HCT116 (cell line): ENCODE results near the gene SLC29A1. TPM values are rescaled to one million over a fixed set of nuclear protein-coding genes. Genes with fewer than 3 reads are reported as not detected.

Experiments
- ATAC-seq: fragments of 200-7000 bp; cut with Tn5 transposase; 2 replicates; pipeline ENCODE4 v1.9.1; 2020; ENCODE audit warnings: mild to moderate bottlenecking, moderate library complexity
- BruUV-seq: library from RNA; stranded (reverse); fragments of 400-500 nt; replicated peaks from 2 replicates; lab custom pipeline; 2021; lab: Mats Ljungman, UMichigan
- CTCF ChIA-PET: fragments of 300-600 bp; sonication (Branson Sonifier 250); formaldehyde crosslinking; loops from one replicate; lab custom pipeline; 2021; ENCODE audit warnings: antibody characterized with exemption; lab: Charles Lee
- POLR2A ChIA-PET: fragments of 300-600, 350-600 bp; sonication (Branson Sonifier 250); formaldehyde crosslinking; loops from one replicate; lab custom pipeline; 2021; ENCODE audit warnings: antibody characterized with exemption; lab: Charles Lee
- RAD21 ChIA-PET, 2 experiments: fragments of 300-600 bp; sonication (Branson Sonifier 250); formaldehyde crosslinking; loops; one replicate each; lab custom pipeline; 2023; ENCODE audit warnings: low total read pairs in 2 of 2; ENCODE audit not compliant: uncharacterized antibody in 2 of 2, unreplicated experiment in 2 of 2, low non-redundant PET in 1 of 2; lab: Charles Lee
- DNase-seq: peaks from one replicate; pipeline ENCODE4 v3.0.0-alpha.2; 2010; ENCODE audit warnings: low read depth, low spot score
- H2AFZ ChIP-seq: fragments of 200-600 bp; shearing (Covaris generic), sonication (generic); 2 replicates; pipeline ENCODE4 v1.6.1; 2017; ENCODE audit warnings: low read depth, mixed run types, mixed read lengths, antibody characterized with exemption, low read length; ENCODE audit not compliant: poor library complexity, severe bottlenecking
- H3K27ac ChIP-seq: 2 replicates; pipeline ENCODE4 v1.5.1; 2012; ENCODE audit warnings: low read depth, low read length
- H3K27me3 ChIP-seq: fragments of 200-600 bp; sonication (generic); 2 replicates; pipeline ENCODE4 v1.6.1; 2016; ENCODE audit warnings: mixed run types, low read length, mixed read lengths; ENCODE audit not compliant: insufficient read depth
- H3K36me3 ChIP-seq, 2 experiments: fragments of 200-500 bp in 1 of 2; fragments of 200-600 bp in 1 of 2; sonication (Bioruptor generic) in 1 of 2; sonication (generic) in 1 of 2; 2 replicates each; pipeline versions ENCODE4 v1.5.1 to v1.6.1; 2014 to 2016; ENCODE audit warnings: low read length in 2 of 2, inconsistent platforms in 1 of 2, mixed read lengths in 1 of 2, mixed run types in 1 of 2; ENCODE audit not compliant: insufficient read depth in 2 of 2, control insufficient read depth in 1 of 2
- H3K4me1 ChIP-seq, 2 experiments: fragments of 200-600 bp in 1 of 2; sonication (generic) in 1 of 2; 2 replicates each; pipeline versions ENCODE4 v1.5.1 to v1.6.1; 2012 to 2017; ENCODE audit warnings: low read length in 2 of 2, inconsistent platforms in 1 of 2, mild to moderate bottlenecking in 1 of 2, mixed read lengths in 1 of 2, mixed run types in 1 of 2, moderate library complexity in 1 of 2; ENCODE audit not compliant: insufficient read depth in 2 of 2, control insufficient read depth in 1 of 2
- H3K4me2 ChIP-seq: fragments of 200-600 bp; sonication (generic); 2 replicates; pipeline ENCODE4 v1.6.1; 2017; ENCODE audit warnings: mixed run types, low read length, mixed read lengths
- H3K4me3 ChIP-seq, 2 experiments: fragments of 200-600 bp in 1 of 2; sonication (generic) in 1 of 2; replicated peaks in 1 of 2; 2 replicates each; pipeline ENCODE4 v1.5.1; 2011 to 2016; ENCODE audit warnings: low read length in 2 of 2, control low read depth in 1 of 2, low read depth in 1 of 2, mild to moderate bottlenecking in 1 of 2, mixed read lengths in 1 of 2, mixed run types in 1 of 2
- H3K79me2 ChIP-seq: fragments of 200-600 bp; sonication (generic); 2 replicates; pipeline ENCODE4 v1.6.1; 2017; ENCODE audit warnings: mild to moderate bottlenecking, mixed run types, low read length, moderate library complexity, mixed read lengths; ENCODE audit not compliant: insufficient read depth
- H3K9ac ChIP-seq: fragments of 200-600 bp; sonication (generic); 2 replicates; pipeline ENCODE4 v1.6.1; 2016; ENCODE audit warnings: low read length, mixed read lengths
- H3K9me2 ChIP-seq: fragments of 200-600 bp; sonication (generic), shearing (Covaris generic); 2 replicates; pipeline ENCODE4 v1.6.1; 2017; ENCODE audit warnings: mixed run types, mild to moderate bottlenecking, moderate library complexity; ENCODE audit not compliant: insufficient read depth
- H3K9me3 ChIP-seq, 2 experiments: fragments of 200-500 bp in 1 of 2; fragments of 200-600 bp in 1 of 2; sonication (Bioruptor generic) in 1 of 2; sonication (generic) in 1 of 2; 2 replicates each; pipeline ENCODE4 v1.6.1; 2014 to 2017; ENCODE audit warnings: low read length in 2 of 2, mixed read lengths in 2 of 2, inconsistent platforms in 1 of 2, low read depth in 1 of 2, mild to moderate bottlenecking in 1 of 2, mixed run types in 1 of 2, moderate library complexity in 1 of 2; ENCODE audit not compliant: control insufficient read depth in 1 of 2, insufficient read depth in 1 of 2
- H4K20me1 ChIP-seq: fragments of 200-600 bp; sonication (generic), shearing (Covaris generic); 2 replicates; pipeline ENCODE4 v1.6.1; 2017; ENCODE audit warnings: mixed run types, mild to moderate bottlenecking, moderate library complexity; ENCODE audit not compliant: insufficient read depth
- ATF3 ChIP-seq: IDR thresholded peaks from 2 replicates; pipeline ENCODE4 v1.6.1; 2012
- CBX3 ChIP-seq: IDR thresholded peaks from 2 replicates; pipeline ENCODE4 v1.6.1; 2012; ENCODE audit warnings: low read depth
- CEBPB ChIP-seq: IDR thresholded peaks from 2 replicates; pipeline ENCODE4 v1.6.1; 2012; ENCODE audit warnings: low read depth
- EGR1 ChIP-seq: IDR thresholded peaks from 2 replicates; pipeline ENCODE4 v1.6.1; 2012; ENCODE audit warnings: low read depth
- EZH2 ChIP-seq: fragments of 200-600 bp; sonication (generic); IDR thresholded peaks from 2 replicates; pipeline ENCODE4 v1.6.1; 2017; ENCODE audit warnings: antibody characterized with exemption, mixed run types
- EZH2phosphoT487 ChIP-seq: fragments of 200-600 bp; IDR thresholded peaks from 2 replicates; pipeline ENCODE4 v1.6.1; 2018; ENCODE audit warnings: antibody characterized with exemption, borderline replicate concordance
- MAX ChIP-seq: IDR thresholded peaks from 2 replicates; pipeline ENCODE4 v1.6.1; 2012
- POLR2A ChIP-seq: IDR thresholded peaks from 2 replicates; pipeline ENCODE4 v1.7.0; 2011; ENCODE audit warnings: borderline replicate concordance; ENCODE audit not compliant: insufficient read depth, insufficient read length; ENCODE audit errors: extremely low read depth
- POLR2AphosphoS5 ChIP-seq: IDR thresholded peaks from 2 replicates; pipeline ENCODE4 v1.6.1; 2011; ENCODE audit warnings: mild to moderate bottlenecking, low read depth, low read length, moderate library complexity
- RAD21 ChIP-seq: IDR thresholded peaks from 2 replicates; pipeline ENCODE4 v1.6.1; 2012; ENCODE audit warnings: low read depth, mild to moderate bottlenecking
- SIN3A ChIP-seq: IDR thresholded peaks from 2 replicates; pipeline ENCODE4 v1.6.1; 2012; ENCODE audit warnings: low read depth
- SP1 ChIP-seq: IDR thresholded peaks from 2 replicates; pipeline ENCODE4 v1.6.1; 2012; ENCODE audit warnings: low read depth
- SRF ChIP-seq: IDR thresholded peaks from 2 replicates; pipeline ENCODE4 v1.6.1; 2012; ENCODE audit warnings: low read depth
- YY1 ChIP-seq: IDR thresholded peaks from 2 replicates; pipeline ENCODE4 v1.6.1; 2011; ENCODE audit warnings: low read length, low read depth, moderate library complexity, mild to moderate bottlenecking; ENCODE audit not compliant: insufficient replicate concordance; ENCODE audit errors: extremely low read depth
- ZFX ChIP-seq: fragments of 450-650 bp; IDR thresholded peaks from 2 replicates; pipeline ENCODE4 v1.6.1; 2017
- intact Hi-C: fragments of 100-400 bp; cut with micrococcal nuclease; formaldehyde crosslinking; loops from 2 replicates; pipeline ENCODE4 v1.10.0; 2022
- total RNA-seq: library from RNA; stranded (reverse); gene quantifications from one replicate; pipeline ENCODE4 v1.2.1, GENCODE V29; 2021; ENCODE audit not compliant: unreplicated experiment
- TF ChIP-seq, protein P1 (sequence below): IDR thresholded peaks from 2 replicates; pipeline ENCODE4 v1.6.1; 2011; ENCODE audit warnings: mild to moderate bottlenecking, low read length, moderate library complexity; ENCODE audit not compliant: insufficient replicate concordance; ENCODE audit errors: extremely low read depth

SLC29A1 gene
- total RNA-seq, 1 experiment from 2014 or later: 67.6 TPM

DNA sequence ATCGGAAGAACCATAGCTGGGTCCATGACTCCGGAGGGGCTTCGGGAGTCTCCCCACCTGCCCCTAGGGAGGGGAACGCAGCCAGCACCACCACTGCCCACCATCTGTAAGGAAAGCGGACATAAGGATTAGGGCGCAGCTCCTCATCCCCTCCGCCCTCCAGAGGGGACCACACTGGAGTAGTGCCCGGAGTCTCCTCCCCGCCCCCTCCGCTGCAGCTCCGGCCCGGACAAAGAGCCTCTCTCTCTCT, 33.3 kb downstream of the SLC29A1 start:
- no TSS peak for BruUV-seq
- DNase-seq: no peak
- no peak for ATAC-seq
- intact Hi-C loops: loop anchor here (2.0 kb wide), 1 partner anchor 84 kb away; no protein-coding TSS in a partner anchor
- RAD21 ChIA-PET: interaction anchor here in 1 of 2 experiments (0.8 to 0.9 kb wide), 2 partner anchors 11 to 84 kb away, joined by 3 read pairs; no protein-coding TSS in a partner anchor
- no peaks in the 10 kb centered on the region for H3K9me3 ChIP-seq
- H3K4me3 ChIP-seq: peak overlapping the region; percentile 59 to 92
- peaks cover 26% of the 10 kb centered on the region; the same call in 1 of the 2 replicates for H4K20me1 ChIP-seq
- no peak overlapping the region for H2AFZ ChIP-seq
- TF ChIP-seq RAD21 (no peak), EZH2 (no peak), CBX3 (no peak), YY1 (no peak), MAX (no peak), ATF3 (no peak)
- TF ChIP-seq, all 23 proteins: peak for 0
- Histone ChIP-seq H3K4me2 (peak overlapping the region; percentile 99), H3K9me2 (no peaks in the 10 kb centered on the region), H3K9ac (peak overlapping the region; percentile 93), H3K4me1 (peaks cover 2 to 23% of the 10 kb centered on the region in 2 experiments; a peak in 3 of 4 replicates), H3K36me3 (peaks cover 23 to 35% of the 10 kb centered on the region in 2 experiments; a peak in 3 of 4 replicates), H3K27me3 (no peaks in the 10 kb centered on the region), H3K79me2 (peaks cover 27% of the 10 kb centered on the region), H3K27ac (peak overlapping the region; percentile 95)
- ChIA-PET CTCF (interaction anchor here (0.6 to 2.0 kb wide), 11 partner anchors 10 to 160 kb away, joined by 3 to 16 read pairs (median 4); partner anchors contain the start of genes AARS2 and HSP90AB1), POLR2A (interaction anchor here (0.6 to 3.4 kb wide), 7 partner anchors 8 to 84 kb away, joined by 3 to 74 read pairs (median 4); partner anchors contain the start of genes HSP90AB1 and SLC29A1)

DNA sequence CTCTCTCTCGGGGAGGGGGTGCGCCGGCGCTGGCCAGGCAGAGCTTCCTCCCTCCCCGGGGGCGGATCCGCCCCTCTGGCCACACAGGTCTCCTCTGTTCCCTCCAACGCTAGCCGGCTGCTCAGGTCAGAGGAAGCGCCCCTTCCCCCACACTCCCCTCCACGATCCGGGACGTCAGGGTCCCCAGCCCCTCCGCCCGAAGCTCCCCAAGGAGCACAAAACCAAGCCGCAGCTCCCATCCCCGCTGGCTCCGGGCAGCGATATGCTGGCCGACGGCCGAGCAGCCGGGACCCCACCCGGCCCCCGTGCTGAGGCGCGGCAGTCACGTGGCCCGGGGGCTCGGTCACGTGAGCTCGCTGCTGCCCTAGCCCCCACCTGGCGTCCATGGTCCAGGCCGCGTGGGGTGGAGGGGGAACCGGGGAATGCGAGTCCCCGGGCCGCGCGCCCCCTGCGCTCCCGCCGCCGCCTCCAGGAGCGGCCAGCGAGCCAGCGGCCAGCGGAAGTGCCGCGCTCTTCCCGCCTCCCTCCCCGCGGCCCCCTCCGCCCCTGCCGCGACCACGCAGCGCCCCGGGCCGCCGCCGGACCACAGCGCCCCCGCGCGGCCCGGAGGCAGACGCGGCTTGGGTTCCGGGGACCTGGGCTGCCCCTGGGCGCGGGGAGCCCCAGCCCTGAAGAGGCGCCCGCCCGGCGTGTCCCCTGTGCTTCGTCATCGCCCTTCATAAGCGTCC, 33.8 kb downstream of the SLC29A1 start, which contains the start of gene SLC35B2:
TSS of gene SLC35B2 (minus strand) at position 504 of the 728 bp plus-strand sequence. CDS start at position 386, 118 bp downstream.
- DNase-seq: no peak
- ChIA-PET RAD21 (interaction anchor here in 1 of 2 experiments (0.8 kb wide), 1 partner anchor 84 kb away, joined by 3 read pairs; no protein-coding TSS in a partner anchor), CTCF (interaction anchor here (0.6 to 2.0 kb wide), 11 partner anchors 9 to 161 kb away, joined by 3 to 16 read pairs (median 4); partner anchors contain the start of genes AARS2 and HSP90AB1), POLR2A (interaction anchor here (0.6 to 3.4 kb wide), 6 partner anchors 8 to 85 kb away, joined by 3 to 74 read pairs (median 4); partner anchors contain the start of genes HSP90AB1 and SLC29A1)
- intact Hi-C loops: loop anchor here (2.0 kb wide), 1 partner anchor 84 kb away; no protein-coding TSS in a partner anchor
- ATAC-seq: peak; percentile 67
- Histone ChIP-seq H3K4me2 (peak within 1 kb of the TSS; percentile 99), H3K9ac (peak within 1 kb of the TSS; percentile 93), H3K4me1 (peaks cover 2 to 21% of the 10 kb centered on the region in 2 experiments; a peak in 3 of 4 replicates), H3K36me3 (peaks cover 19 to 30% of the 10 kb centered on the region in 2 experiments; a peak in 3 of 4 replicates), H3K27me3 (no peaks in the 10 kb centered on the region), H4K20me1 (peaks cover 21% of the 10 kb centered on the region; the same call in 1 of the 2 replicates), H3K9me3 (no peaks in the 10 kb centered on the region), H3K9me2 (no peaks in the 10 kb centered on the region), H2AFZ (no peak within 1 kb of the TSS), H3K4me3 (peak within 1 kb of the TSS; percentile 59 to 92), H3K79me2 (peaks cover 22% of the 10 kb centered on the region), H3K27ac (peak within 1 kb of the TSS; percentile 95)
- no TSS peak for BruUV-seq
- TF ChIP-seq, protein P1, sequence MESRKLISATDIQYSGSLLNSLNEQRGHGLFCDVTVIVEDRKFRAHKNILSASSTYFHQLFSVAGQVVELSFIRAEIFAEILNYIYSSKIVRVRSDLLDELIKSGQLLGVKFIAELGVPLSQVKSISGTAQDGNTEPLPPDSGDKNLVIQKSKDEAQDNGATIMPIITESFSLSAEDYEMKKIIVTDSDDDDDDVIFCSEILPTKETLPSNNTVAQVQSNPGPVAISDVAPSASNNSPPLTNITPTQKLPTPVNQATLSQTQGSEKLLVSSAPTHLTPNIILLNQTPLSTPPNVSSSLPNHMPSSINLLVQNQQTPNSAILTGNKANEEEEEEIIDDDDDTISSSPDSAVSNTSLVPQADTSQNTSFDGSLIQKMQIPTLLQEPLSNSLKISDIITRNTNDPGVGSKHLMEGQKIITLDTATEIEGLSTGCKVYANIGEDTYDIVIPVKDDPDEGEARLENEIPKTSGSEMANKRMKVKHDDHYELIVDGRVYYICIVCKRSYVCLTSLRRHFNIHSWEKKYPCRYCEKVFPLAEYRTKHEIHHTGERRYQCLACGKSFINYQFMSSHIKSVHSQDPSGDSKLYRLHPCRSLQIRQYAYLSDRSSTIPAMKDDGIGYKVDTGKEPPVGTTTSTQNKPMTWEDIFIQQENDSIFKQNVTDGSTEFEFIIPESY: no peak
- TF ChIP-seq EZH2phosphoT487 (no peak), ZFX (peak; percentile 48; the same call in 1 of the 2 replicates), SRF (no peak), POLR2A (peak; percentile 47), POLR2AphosphoS5 (peak; percentile 72), SIN3A (peak; percentile 59; the same call in 1 of the 2 replicates), SP1 (no peak), MAX (peak; percentile 92), CEBPB (no peak), YY1 (peak; percentile 46), EGR1 (no peak)
